DOHH2 (cell line): ENCODE data around the gene TCF15.

Source experiments
- H3F3A ChIP-seq: fragments of 200-600 bp; sonication (generic), shearing (Covaris generic); 2 replicates; pipeline ENCODE4 v1.6.0; 2016; ENCODE audit warnings: antibody characterized with exemption, mild to moderate bottlenecking; ENCODE audit not compliant: control insufficient read depth, insufficient read depth
- H3K27ac ChIP-seq: fragments of 200-600 bp; sonication (generic); 2 replicates; pipeline ENCODE4 v1.5.1; 2014; ENCODE audit warnings: low read depth, mild to moderate bottlenecking, low read length, moderate library complexity
- H3K27me3 ChIP-seq: fragments of 200-600 bp; sonication (generic); 2 replicates; pipeline ENCODE4 v1.6.1; 2014; ENCODE audit warnings: mild to moderate bottlenecking, low read length, mixed read lengths; ENCODE audit not compliant: control insufficient read depth
- H3K36me3 ChIP-seq: fragments of 200-600 bp; sonication (generic); 2 replicates; pipeline ENCODE4 v1.6.1; 2014; ENCODE audit warnings: mild to moderate bottlenecking, low read length, moderate library complexity, mixed read lengths; ENCODE audit not compliant: control insufficient read depth
- H3K4me1 ChIP-seq: fragments of 200-600 bp; sonication (generic); 2 replicates; pipeline ENCODE4 v1.6.1; 2014; ENCODE audit warnings: mild to moderate bottlenecking, low read length, mixed read lengths; ENCODE audit not compliant: control insufficient read depth
- H3K4me2 ChIP-seq: fragments of 200-600 bp; sonication (generic); 2 replicates; pipeline ENCODE4 v1.6.0; 2014; ENCODE audit warnings: mild to moderate bottlenecking, low read length, moderate library complexity
- H3K4me3 ChIP-seq: fragments of 200-600 bp; sonication (generic); 2 replicates; pipeline ENCODE4 v1.5.1; 2014; ENCODE audit warnings: mild to moderate bottlenecking, low read length, mixed read lengths
- H3K79me2 ChIP-seq: fragments of 200-600 bp; sonication (generic); 2 replicates; pipeline ENCODE4 v1.6.1; 2014; ENCODE audit warnings: mild to moderate bottlenecking, low read length, mixed read lengths; ENCODE audit not compliant: control insufficient read depth
- H3K9me2 ChIP-seq: fragments of 200-600 bp; sonication (generic); replicated peaks from 2 replicates; pipeline ENCODE4 v1.6.1; 2014; ENCODE audit warnings: mild to moderate bottlenecking, low read length, mixed read lengths; ENCODE audit not compliant: control insufficient read depth
- H3K9me3 ChIP-seq: fragments of 200-600 bp; sonication (generic); 2 replicates; pipeline ENCODE4 v1.6.1; 2014; ENCODE audit warnings: antibody characterized with exemption, low read length, mixed read lengths; ENCODE audit not compliant: control insufficient read depth, insufficient read depth
- H4K20me1 ChIP-seq: fragments of 200-600 bp; sonication (generic); 2 replicates; pipeline ENCODE4 v1.6.0; 2014; ENCODE audit warnings: low read depth, mild to moderate bottlenecking, antibody characterized with exemption, low read length, moderate library complexity; ENCODE audit not compliant: control insufficient read depth, insufficient read depth
- CTCF ChIP-seq: fragments of 200-600 bp; sonication (generic); IDR thresholded peaks from one replicate; pipeline ENCODE4 v1.5.1; 2014; ENCODE audit warnings: antibody characterized with exemption, mild to moderate bottlenecking, low read depth, low read length; ENCODE audit not compliant: poor library complexity, severe bottlenecking
- EZH2phosphoT487 ChIP-seq: fragments of 200-600 bp; sonication (generic); IDR thresholded peaks from 2 replicates; pipeline ENCODE4 v1.6.1; 2017; ENCODE audit warnings: borderline replicate concordance, mild to moderate bottlenecking, antibody characterized with exemption, low read length, moderate library complexity, mixed read lengths

The TCF15 gene

GRCh38 chr20:623021-623420 is 12.9 kb upstream of the TCF15 start:
- Histone ChIP-seq H3K4me3 (no peak overlapping the region), H3K4me1 (no peaks in the 10 kb centered on the region), H3K27me3 (peaks cover 23% of the 10 kb centered on the region), H4K20me1 (no peaks in the 10 kb centered on the region), H3K4me2 (no peak overlapping the region), H3K36me3 (no peaks in the 10 kb centered on the region), H3K79me2 (no peaks in the 10 kb centered on the region), H3K27ac (no peak overlapping the region), H3K9me2 (no peaks in the 10 kb centered on the region), H3F3A (no peaks in the 10 kb centered on the region), H3K9me3 (no peaks in the 10 kb centered on the region)
- TF ChIP-seq CTCF, result no peak
- TF ChIP-seq EZH2phosphoT487, result no peak

GRCh38 chr20:622161-622560 is 12.1 kb upstream of the TCF15 start:
- Histone ChIP-seq H3K9me2 (no peaks in the 10 kb centered on the region), H3K27me3 (peaks cover 23% of the 10 kb centered on the region), H3K9me3 (no peaks in the 10 kb centered on the region), H3K4me3 (no peak overlapping the region), H3K79me2 (no peaks in the 10 kb centered on the region), H3F3A (no peaks in the 10 kb centered on the region), H3K4me2 (no peak overlapping the region), H3K27ac (no peak overlapping the region), H4K20me1 (no peaks in the 10 kb centered on the region), H3K36me3 (no peaks in the 10 kb centered on the region), H3K4me1 (no peaks in the 10 kb centered on the region)
- TF ChIP-seq CTCF, result no peak
- TF ChIP-seq EZH2phosphoT487, result no peak

GRCh38 chr20:621125-621756 is 11.1 kb upstream of the TCF15 start:
- Histone ChIP-seq H3K4me2 (no peak overlapping the region), H3K27me3 (peaks cover 23% of the 10 kb centered on the region), H3K27ac (no peak overlapping the region)

More at GRCh38 chr20:621125-621756, 11.1 kb upstream of the TCF15 start:
- H3F3A ChIP-seq, result no peaks in the 10 kb centered on the region
- no peaks in the 10 kb centered on the region for H3K79me2 ChIP-seq
- no peaks in the 10 kb centered on the region for H3K4me1 ChIP-seq
- no peaks in the 10 kb centered on the region for H3K9me3 ChIP-seq
- no peaks in the 10 kb centered on the region for H3K36me3 ChIP-seq
- no peak overlapping the region for H3K4me3 ChIP-seq
- H3K9me2 ChIP-seq, result no peaks in the 10 kb centered on the region
- no peaks in the 10 kb centered on the region for H4K20me1 ChIP-seq
- TF ChIP-seq CTCF, result no peak
- TF ChIP-seq EZH2phosphoT487, result no peak
